Measurements from ENCODE around the gene CTNNBL1. TPM values are rescaled to one million over a fixed set of nuclear protein-coding genes. Genes with fewer than 3 reads are reported as not detected.
"Not testable (repeated sequence)": the region's sequence is repeated elsewhere in the genome, so short reads cannot be mapped to it uniquely, and the experiment has no call there.

CTNNBL1 gene
- total and polyA plus RNA-seq, 2 donors (not counting 3 experiments of a cell fraction or from before 2014, with no cell fraction given): 20.8 to 60.2 TPM

- no peak overlapping the region for H3K4me3 ChIP-seq (replicated peaks in 1 of 3; ENCODE audit: insufficient read depth in 1 of 3, low read depth in 1 of 3, low read length in 3 of 3)
- TF ChIP-seq CTCF (IDR thresholded peaks at IDR 0.05; ENCODE audit: extremely low read depth in 1 of 2, insufficient read depth in 1 of 2, low read depth in 1 of 2, low read length in 2 of 2): no peak
- TF ChIP-seq MAX (IDR thresholded peaks at IDR 0.05; ENCODE audit: insufficient read depth, insufficient read length): no peak
- no peak for TF ChIP-seq EZH2 (IDR thresholded peaks at IDR 0.05; ENCODE audit: borderline replicate concordance, low read depth, low read length, severe bottlenecking)
- DNase-seq (ENCODE audit: low read depth, low spot score) (no peak), FAIRE-seq (no peak)
- dilution Hi-C loops (cut with MboI; ENCODE audit: extremely low pct_ligation_motif_present, low sequenced_read_pairs) (no loop called here), intact Hi-C loops (cut with micrococcal nuclease) (no loop called here)
- no peaks in the 10 kb centered on the region for H3K4me1 ChIP-seq (ENCODE audit: control insufficient read depth, extremely low read depth, insufficient read depth, low read length)
- peaks cover 5 to 6% of the 10 kb centered on the region in 2 experiments for H3K27me3 ChIP-seq (ENCODE audit: control insufficient read depth in 2 of 2, insufficient read depth in 2 of 2, low read length in 2 of 2)
- ChIA-PET CTCF (no interaction called here), POLR2A (no interaction called here)
- H3K9me1 ChIP-seq (replicated peaks; ENCODE audit: control insufficient read depth, extremely low read depth, insufficient read depth, low read length): no peaks in the 10 kb centered on the region
- no TSS peak for BruUV-seq (replicated peaks)
- H3K27ac ChIP-seq (ENCODE audit: insufficient read depth, low read depth, low read length): no peak overlapping the region
- H3K9ac ChIP-seq (replicated peaks; ENCODE audit: extremely low read depth, insufficient read depth, low read length): no peak overlapping the region
- H4K20me1 ChIP-seq (replicated peaks; ENCODE audit: control insufficient read depth, extremely low read depth, insufficient read depth, low read length): no peaks in the 10 kb centered on the region
- no peak overlapping the region for H2AFZ ChIP-seq (ENCODE audit: low read depth, low read length)
- no peak overlapping the region for H3K4me2 ChIP-seq (ENCODE audit: insufficient read depth, low read length)
- no peaks in the 10 kb centered on the region for H3K9me3 ChIP-seq (replicated peaks; ENCODE audit: control insufficient read depth, insufficient read depth, low read length)
- H3K79me2 ChIP-seq (ENCODE audit: control insufficient read depth, insufficient read depth, low read length): no peaks in the 10 kb centered on the region
- no peaks in the 10 kb centered on the region for H3K36me3 ChIP-seq (ENCODE audit: control insufficient read depth in 2 of 2, extremely low read depth in 1 of 2, insufficient read depth in 2 of 2, low read length in 2 of 2)
These were observed 31.5 kb upstream of the CTNNBL1 start for GRCh38 chr20:37662308-37662707.

GRCh38 chr20:37664595-37664994, 29.2 kb upstream of the CTNNBL1 start:
- H3K4me2 ChIP-seq (ENCODE audit: insufficient read depth, low read length); H3K9me3 ChIP-seq (replicated peaks; ENCODE audit: control insufficient read depth, insufficient read depth, low read length); CTCF ChIA-PET; intact Hi-C loops (cut with micrococcal nuclease); H3K27ac ChIP-seq (ENCODE audit: insufficient read depth, low read depth, low read length); DNase-seq (ENCODE audit: low read depth, low spot score); H4K20me1 ChIP-seq (replicated peaks; ENCODE audit: control insufficient read depth, extremely low read depth, insufficient read depth, low read length); POLR2A ChIA-PET; H3K79me2 ChIP-seq (ENCODE audit: control insufficient read depth, insufficient read depth, low read length); H3K9ac ChIP-seq (replicated peaks; ENCODE audit: extremely low read depth, insufficient read depth, low read length); H3K36me3 ChIP-seq (ENCODE audit: control insufficient read depth in 2 of 2, extremely low read depth in 1 of 2, insufficient read depth in 2 of 2, low read length in 2 of 2); H3K4me3 ChIP-seq (replicated peaks in 1 of 3; ENCODE audit: insufficient read depth in 1 of 3, low read depth in 1 of 3, low read length in 3 of 3); H3K9me1 ChIP-seq (replicated peaks; ENCODE audit: control insufficient read depth, extremely low read depth, insufficient read depth, low read length); dilution Hi-C loops (cut with MboI; ENCODE audit: extremely low pct_ligation_motif_present, low sequenced_read_pairs); BruUV-seq (replicated peaks); H3K4me1 ChIP-seq (ENCODE audit: control insufficient read depth, extremely low read depth, insufficient read depth, low read length); H3K27me3 ChIP-seq (ENCODE audit: control insufficient read depth in 2 of 2, insufficient read depth in 2 of 2, low read length in 2 of 2); H2AFZ ChIP-seq (ENCODE audit: low read depth, low read length); FAIRE-seq: not testable (repeated sequence)
